Activated CD8-positive, alpha-beta T cell treated with anti-CD3 and anti-CD28 coated beads, Interleukin-2, amount 10 ng/mL, durations not matched to agents 7 days and 5 days (primary cell): ENCODE results near the gene ALK. TPM values are rescaled to one million over a fixed set of nuclear protein-coding genes. Genes with fewer than 3 reads are reported as not detected.

Experiments used
- ATAC-seq: fragments of 150-1000 bp; cut with Tn5 transposase; one replicate; pipeline ENCODE4 v1.10.0; 2021; ENCODE audit warnings: moderate library complexity
- CTCF ChIA-PET: fragments of 350-600 bp; sonication (Branson Sonifier 250); formaldehyde crosslinking; loops from one replicate; lab custom pipeline; 2021; ENCODE audit warnings: antibody characterized with exemption; lab: Charles Lee
- POLR2A ChIA-PET: fragments of 350-600 bp; sonication (Branson Sonifier 250); formaldehyde crosslinking; loops from one replicate; lab custom pipeline; 2021; ENCODE audit warnings: antibody characterized with exemption; lab: Charles Lee
- DNase-seq: peaks from one replicate; pipeline ENCODE4 v3.0.0-alpha.2; 2020
- H3K27ac Mint-ChIP-seq: one replicate; pipeline ENCODE4 v1.8.0; 2021; ENCODE audit warnings: mild to moderate bottlenecking, mixed read lengths
- H3K27me3 Mint-ChIP-seq: one replicate; pipeline ENCODE4 v1.8.0; 2021; ENCODE audit warnings: low read depth, mixed read lengths
- H3K36me3 Mint-ChIP-seq: one replicate; pipeline ENCODE4 v1.8.0; 2021; ENCODE audit warnings: low read depth, mixed read lengths
- H3K4me1 Mint-ChIP-seq: one replicate; pipeline ENCODE4 v1.8.0; 2021; ENCODE audit warnings: low read depth, mixed read lengths
- H3K4me3 Mint-ChIP-seq: one replicate; pipeline ENCODE4 v1.8.0; 2021; ENCODE audit warnings: mild to moderate bottlenecking, mixed read lengths
- H3K9me3 Mint-ChIP-seq: one replicate; pipeline ENCODE4 v1.8.0; 2022; ENCODE audit warnings: mixed read lengths; ENCODE audit not compliant: insufficient read depth
- total RNA-seq, 2 experiments: library from RNA; stranded (reverse); gene quantifications; one replicate each; pipeline ENCODE4 v1.2.3, GENCODE V29; 2021

Gene ALK
- total RNA-seq, 2 experiments from 2014 or later = not detected

GRCh38 chr2:29343830-29344229 lies 577.6 kb downstream of the ALK start:
- ChIA-PET CTCF (no interaction called here), POLR2A (no interaction called here)
- DNase-seq = no peak
- H3K9me3 Mint-ChIP-seq = no peaks in the 10 kb centered on the region
- no peak overlapping the region for H3K27ac Mint-ChIP-seq
- no peak overlapping the region for H3K4me3 Mint-ChIP-seq
- H3K4me1 Mint-ChIP-seq = no peaks in the 10 kb centered on the region
- H3K27me3 Mint-ChIP-seq = peaks cover 16% of the 10 kb centered on the region
- H3K36me3 Mint-ChIP-seq = no peaks in the 10 kb centered on the region
- no peak for ATAC-seq

DNA sequence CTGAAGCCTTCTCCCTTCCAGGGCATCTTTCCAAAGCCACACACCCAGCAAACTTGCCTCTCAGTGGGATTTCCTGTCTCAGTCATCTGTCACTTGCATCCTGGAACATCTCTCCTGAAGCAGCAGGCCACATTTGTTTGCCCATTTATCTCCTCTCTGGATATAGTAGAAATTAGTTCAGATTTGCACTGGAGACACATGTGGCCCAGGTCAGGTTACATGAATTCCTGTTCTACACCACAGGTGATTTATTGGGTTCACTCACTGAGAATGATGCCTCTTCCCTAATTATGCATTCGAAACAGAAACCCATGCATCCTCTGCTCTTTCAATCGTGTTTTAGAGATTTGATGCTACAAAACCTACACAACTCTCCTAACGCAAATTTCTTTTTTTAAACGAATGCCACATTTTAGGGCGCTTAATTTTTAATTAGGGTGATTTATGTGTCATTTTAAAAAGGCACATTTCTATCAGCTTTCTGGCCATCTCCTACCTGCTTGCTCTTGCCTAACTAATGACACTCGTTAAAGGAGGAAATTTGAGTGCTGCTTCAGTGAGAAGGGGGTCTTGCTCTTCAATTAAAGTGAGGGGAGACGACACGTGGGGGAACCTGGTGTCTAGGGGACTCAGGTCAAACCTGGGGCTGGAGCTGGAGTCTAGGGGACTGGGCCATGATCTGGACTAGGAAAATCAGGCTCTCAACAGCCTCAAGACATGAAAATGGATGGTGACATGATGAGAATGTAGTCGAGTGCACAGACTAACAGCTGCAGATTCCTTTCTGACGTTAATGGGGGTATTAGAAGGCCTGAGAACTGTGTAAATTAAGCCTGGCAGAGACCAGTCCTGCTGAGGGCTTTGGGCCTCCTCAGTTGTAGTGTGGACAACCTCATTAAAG lies 584.8 kb downstream of the ALK start:
- ChIA-PET POLR2A (interaction anchor here (0.7 kb wide), 1 partner anchor 52 kb away, joined by 3 read pairs; no protein-coding TSS in a partner anchor), CTCF (no interaction called here)
- Mint-ChIP-seq H3K4me1 (no peaks in the 10 kb centered on the region), H3K9me3 (no peaks in the 10 kb centered on the region), H3K36me3 (no peaks in the 10 kb centered on the region), H3K4me3 (no peak overlapping the region), H3K27me3 (peaks cover 6% of the 10 kb centered on the region), H3K27ac (no peak overlapping the region)
- DNase-seq (no peak), ATAC-seq (no peak)

DNA sequence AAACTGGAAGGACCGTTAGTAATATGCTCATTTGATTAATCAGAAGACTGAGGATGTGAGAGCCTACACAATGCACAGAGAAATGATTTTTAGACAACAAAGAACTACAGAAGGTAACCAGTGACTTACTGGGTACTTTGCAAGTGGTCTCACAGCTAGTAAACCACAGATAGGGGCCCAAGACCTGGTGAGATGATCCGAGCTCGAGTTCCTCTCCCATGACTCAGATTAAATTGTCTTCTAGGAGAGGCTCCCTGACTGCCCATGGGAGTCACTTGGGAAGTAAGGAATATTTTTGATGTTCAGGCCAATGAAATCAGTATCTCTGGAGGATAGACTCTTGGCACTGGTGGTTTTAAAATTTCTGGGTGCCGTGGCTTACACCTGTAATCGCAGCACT lies 586.0 kb downstream of the ALK start:
- no peak for ATAC-seq
- H3K27ac Mint-ChIP-seq = no peak overlapping the region
- no peak for DNase-seq
- ChIA-PET POLR2A (no interaction called here), CTCF (no interaction called here)
- no peaks in the 10 kb centered on the region for H3K9me3 Mint-ChIP-seq
- no peak overlapping the region for H3K4me3 Mint-ChIP-seq
- no peaks in the 10 kb centered on the region for H3K4me1 Mint-ChIP-seq
- H3K36me3 Mint-ChIP-seq = no peaks in the 10 kb centered on the region
- H3K27me3 Mint-ChIP-seq = peaks cover 6% of the 10 kb centered on the region

DNA sequence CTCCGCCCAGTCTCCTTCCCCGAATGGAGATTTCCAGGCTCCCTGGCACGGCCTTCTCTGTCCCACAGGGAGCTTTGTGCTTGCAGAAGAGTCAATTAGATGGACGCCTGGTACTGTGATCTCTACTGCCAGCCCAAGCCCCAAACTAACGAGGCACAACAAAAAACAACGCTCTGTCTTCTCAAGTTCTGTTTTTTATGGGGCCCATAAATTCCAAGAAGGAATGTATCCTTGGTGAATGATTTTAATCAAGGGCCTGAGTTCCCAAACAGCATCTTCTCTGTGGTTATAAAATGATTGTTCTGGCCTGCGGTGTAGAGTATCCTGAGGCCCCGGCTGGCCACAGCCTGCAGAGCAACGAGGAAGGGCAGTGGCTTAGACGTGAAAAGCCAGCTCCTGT lies 586.7 kb downstream of the ALK start:
- ChIA-PET POLR2A (no interaction called here), CTCF (no interaction called here)
- H3K27me3 Mint-ChIP-seq = peaks cover 6% of the 10 kb centered on the region
- no peak for ATAC-seq
- no peak overlapping the region for H3K4me3 Mint-ChIP-seq
- no peak for DNase-seq
- H3K9me3 Mint-ChIP-seq = no peaks in the 10 kb centered on the region
- no peaks in the 10 kb centered on the region for H3K36me3 Mint-ChIP-seq
- no peaks in the 10 kb centered on the region for H3K4me1 Mint-ChIP-seq
- no peak overlapping the region for H3K27ac Mint-ChIP-seq

GRCh38 chr2:29332540-29332939 lies 588.8 kb downstream of the ALK start:
- CTCF ChIA-PET = no interaction called here
- POLR2A ChIA-PET = no interaction called here
- Mint-ChIP-seq H3K27me3 (peaks cover 3% of the 10 kb centered on the region), H3K9me3 (no peaks in the 10 kb centered on the region), H3K4me1 (no peaks in the 10 kb centered on the region), H3K27ac (no peak overlapping the region), H3K36me3 (no peaks in the 10 kb centered on the region), H3K4me3 (no peak overlapping the region)
- ATAC-seq (no peak), DNase-seq (no peak)

DNA sequence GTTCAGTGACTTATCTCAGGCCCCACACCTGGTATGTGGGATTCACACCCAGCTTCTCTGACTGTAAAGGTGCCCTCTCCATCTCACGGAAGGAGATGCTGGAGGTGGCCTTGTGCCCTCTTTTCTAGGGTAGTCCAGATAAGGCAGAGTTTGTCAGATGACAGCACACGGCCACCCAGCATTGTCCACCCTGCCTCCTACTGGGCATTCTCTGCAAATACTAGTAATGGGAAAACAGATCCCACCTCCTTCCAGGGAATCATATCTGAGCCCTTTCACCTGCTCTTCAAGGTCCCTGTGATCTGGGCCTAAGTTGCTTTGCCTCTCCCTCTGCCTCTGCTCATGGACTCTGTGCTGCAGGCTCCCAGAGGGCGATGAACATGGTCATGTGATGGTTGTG lies 591.5 kb downstream of the ALK start:
- ChIA-PET CTCF (interaction anchor here (0.8 kb wide), 1 partner anchor 24 kb away, joined by 3 read pairs; no protein-coding TSS in a partner anchor), POLR2A (no interaction called here)

DNA sequence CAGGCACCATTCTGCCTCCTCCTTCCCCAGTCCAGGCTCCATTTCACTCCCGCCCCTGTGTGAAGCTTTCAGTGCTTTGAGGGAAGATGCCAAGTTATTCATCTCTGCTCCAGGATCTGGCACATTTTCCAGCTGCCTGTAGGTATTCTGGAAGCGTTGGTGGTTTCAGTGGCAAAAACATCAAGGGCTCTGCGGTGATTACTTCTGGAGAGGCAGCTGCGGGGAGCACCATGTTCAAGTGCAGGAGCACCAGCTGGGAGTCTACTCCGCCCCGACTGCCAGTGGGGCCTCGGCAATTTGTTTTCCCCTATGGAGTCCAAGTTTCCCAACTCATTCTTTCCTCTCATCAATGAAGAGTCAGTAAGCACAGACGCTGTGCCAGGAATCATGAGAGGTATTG lies 594.5 kb downstream of the ALK start:
- Mint-ChIP-seq H3K4me3 (no peak overlapping the region), H3K9me3 (no peaks in the 10 kb centered on the region), H3K27ac (no peak overlapping the region), H3K36me3 (no peaks in the 10 kb centered on the region), H3K27me3 (peaks cover 1% of the 10 kb centered on the region), H3K4me1 (peaks cover 28% of the 10 kb centered on the region)
- POLR2A ChIA-PET = no interaction called here
- DNase-seq (no peak), ATAC-seq (no peak)
- CTCF ChIA-PET = no interaction called here

More for the DNA sequence above, 591.5 kb downstream of the ALK start:
- Mint-ChIP-seq H3K4me1 (peaks cover 15% of the 10 kb centered on the region), H3K36me3 (no peaks in the 10 kb centered on the region), H3K27ac (no peak overlapping the region), H3K4me3 (no peak overlapping the region), H3K27me3 (peaks cover 5% of the 10 kb centered on the region), H3K9me3 (no peaks in the 10 kb centered on the region)
- DNase-seq (no peak), ATAC-seq (no peak)

GRCh38 chr2:29325544-29325943 lies 595.8 kb downstream of the ALK start:
- Mint-ChIP-seq H3K27ac (peak overlapping the region; percentile 23), H3K4me1 (peaks cover 33% of the 10 kb centered on the region), H3K9me3 (no peaks in the 10 kb centered on the region), H3K27me3 (peaks cover 3% of the 10 kb centered on the region), H3K36me3 (no peaks in the 10 kb centered on the region), H3K4me3 (no peak overlapping the region)
- POLR2A ChIA-PET = no interaction called here
- DNase-seq = peak; percentile 26
- peak; percentile 47 for ATAC-seq
- CTCF ChIA-PET = interaction anchor here (1.2 to 1.7 kb wide), 2 partner anchors 17 to 41 kb away, joined by 3 to 7 read pairs; no protein-coding TSS in a partner anchor

GRCh38 chr2:29323961-29324360 lies 597.4 kb downstream of the ALK start:
- H3K4me1 Mint-ChIP-seq = peaks cover 33% of the 10 kb centered on the region
- H3K27me3 Mint-ChIP-seq = peaks cover 13% of the 10 kb centered on the region
- H3K27ac Mint-ChIP-seq = no peak overlapping the region
- POLR2A ChIA-PET = no interaction called here
- DNase-seq = no peak
- no peaks in the 10 kb centered on the region for H3K36me3 Mint-ChIP-seq
- no peaks in the 10 kb centered on the region for H3K9me3 Mint-ChIP-seq
- H3K4me3 Mint-ChIP-seq = no peak overlapping the region
- ATAC-seq = no peak
- CTCF ChIA-PET = interaction anchor here (1.5 to 1.9 kb wide), 2 partner anchors 9 to 599 kb away, joined by 4 to 6 read pairs; no protein-coding TSS in a partner anchor

DNA sequence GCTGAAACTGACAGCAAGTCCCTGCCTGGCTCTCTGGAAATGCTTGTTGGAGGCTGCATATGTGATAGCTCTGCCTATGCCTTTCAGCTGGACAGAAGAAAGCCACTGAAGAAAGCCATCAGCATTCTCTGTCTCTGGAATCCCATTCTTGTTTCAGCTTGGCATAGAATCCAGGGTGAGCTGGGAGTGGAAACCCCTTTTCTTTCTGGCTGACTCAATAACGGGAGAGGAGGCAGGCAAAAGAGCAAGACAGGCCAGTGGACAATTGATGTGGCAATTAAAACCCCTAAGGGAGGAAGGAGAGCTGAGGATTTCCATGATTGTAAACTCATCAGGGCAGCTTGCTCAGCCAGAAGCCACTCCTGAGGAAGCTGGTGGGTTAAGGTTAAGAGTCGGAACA lies 598.1 kb downstream of the ALK start:
- Mint-ChIP-seq H3K27ac (no peak overlapping the region), H3K4me3 (no peak overlapping the region), H3K9me3 (no peaks in the 10 kb centered on the region), H3K36me3 (no peaks in the 10 kb centered on the region), H3K27me3 (peaks cover 15% of the 10 kb centered on the region), H3K4me1 (peaks cover 33% of the 10 kb centered on the region)
- ChIA-PET CTCF (interaction anchor here (1.5 to 1.9 kb wide), 2 partner anchors 8 to 600 kb away, joined by 4 to 6 read pairs; no protein-coding TSS in a partner anchor), POLR2A (no interaction called here)
- ATAC-seq (no peak), DNase-seq (no peak)

DNA sequence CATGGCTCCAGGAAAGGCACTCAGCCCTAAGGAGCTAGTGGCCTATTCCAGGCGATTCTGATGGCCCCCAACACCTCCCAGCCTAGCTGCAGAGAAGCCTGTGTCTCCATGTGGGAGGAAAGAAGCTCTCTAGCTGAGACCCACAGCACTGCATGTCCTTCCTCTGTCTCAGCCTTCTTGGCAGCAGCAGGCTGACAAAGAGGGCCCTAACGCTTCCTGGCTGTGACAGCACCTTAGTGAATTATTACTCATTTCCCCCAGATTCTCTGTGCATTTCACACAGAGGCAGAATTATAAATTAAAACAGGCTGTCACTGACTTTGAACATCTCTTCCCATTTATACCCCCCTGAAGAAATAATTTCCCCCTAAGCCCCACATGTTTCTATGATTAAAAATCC lies 599.4 kb downstream of the ALK start:
- CTCF ChIA-PET = interaction anchor here (0.8 to 1.9 kb wide), 2 partner anchors 13 to 601 kb away, joined by 4 read pairs; no protein-coding TSS in a partner anchor

GRCh38 chr2:29317801-29318485 lies 603.4 kb downstream of the ALK start:
- CTCF ChIA-PET = interaction anchor here (3.5 kb wide), 1 partner anchor 10 kb away, joined by 14 read pairs; no protein-coding TSS in a partner anchor
- Mint-ChIP-seq H3K36me3 (no peaks in the 10 kb centered on the region), H3K27me3 (peaks cover 22% of the 10 kb centered on the region), H3K4me3 (no peak overlapping the region), H3K9me3 (no peaks in the 10 kb centered on the region), H3K27ac (no peak overlapping the region), H3K4me1 (peaks cover 61% of the 10 kb centered on the region)
- ATAC-seq = no peak
- POLR2A ChIA-PET = no interaction called here
- DNase-seq = no peak

More for the DNA sequence above, 599.4 kb downstream of the ALK start:
- Mint-ChIP-seq H3K4me1 (peaks cover 41% of the 10 kb centered on the region), H3K36me3 (no peaks in the 10 kb centered on the region), H3K9me3 (no peaks in the 10 kb centered on the region), H3K27ac (peak overlapping the region; percentile 41), H3K4me3 (no peak overlapping the region), H3K27me3 (peaks cover 15% of the 10 kb centered on the region)
- ATAC-seq (no peak), DNase-seq (peak; percentile 43)
- POLR2A ChIA-PET = no interaction called here
